ENCODE measurements around the gene SUSD4.

DNA sequence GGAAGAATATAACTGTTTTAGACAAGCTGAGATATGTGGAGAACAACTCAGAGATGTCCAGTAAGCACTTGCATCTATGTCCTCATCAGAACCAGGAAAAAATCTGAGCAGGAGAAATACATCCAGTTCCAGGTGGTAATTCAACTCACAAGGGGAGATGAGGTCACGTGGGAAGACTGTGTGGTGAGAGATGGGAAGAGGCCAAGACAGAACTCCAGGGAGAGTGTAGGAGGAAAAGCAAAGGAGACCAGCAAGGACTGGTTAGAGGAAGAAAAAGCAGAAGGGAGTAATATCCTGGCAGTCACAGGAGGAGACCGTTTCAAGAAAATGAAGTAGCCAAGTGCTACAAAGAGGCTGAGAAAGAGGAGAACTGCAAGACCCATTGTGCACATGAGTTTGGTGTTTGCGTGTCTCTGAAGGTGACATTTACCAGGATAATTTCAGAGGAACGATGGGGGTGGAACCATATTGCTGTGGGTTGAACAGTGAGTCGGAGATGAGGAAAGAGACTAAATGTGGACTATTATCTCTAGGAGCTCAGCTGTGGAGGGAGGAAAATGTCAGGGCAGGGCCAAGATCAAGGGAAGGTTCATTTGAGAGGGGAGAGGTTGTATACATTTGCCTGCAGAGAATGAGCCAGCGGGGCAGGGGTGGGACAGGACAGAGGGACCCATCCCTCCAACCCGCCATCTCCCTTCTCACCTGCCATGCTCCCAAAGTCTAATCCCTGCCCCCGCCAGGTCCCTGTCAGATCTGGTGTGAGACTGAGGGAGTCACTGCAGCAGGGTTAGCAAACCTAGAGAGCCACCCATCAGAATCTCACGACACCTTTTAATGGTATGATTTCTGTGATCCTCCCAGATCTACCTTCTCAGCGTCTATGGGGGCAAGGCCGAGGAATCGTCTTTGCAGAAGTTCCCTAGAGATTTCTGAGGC is 24.9 kb downstream of the SUSD4 start:
- TF ChIP-seq, protein P1, sequence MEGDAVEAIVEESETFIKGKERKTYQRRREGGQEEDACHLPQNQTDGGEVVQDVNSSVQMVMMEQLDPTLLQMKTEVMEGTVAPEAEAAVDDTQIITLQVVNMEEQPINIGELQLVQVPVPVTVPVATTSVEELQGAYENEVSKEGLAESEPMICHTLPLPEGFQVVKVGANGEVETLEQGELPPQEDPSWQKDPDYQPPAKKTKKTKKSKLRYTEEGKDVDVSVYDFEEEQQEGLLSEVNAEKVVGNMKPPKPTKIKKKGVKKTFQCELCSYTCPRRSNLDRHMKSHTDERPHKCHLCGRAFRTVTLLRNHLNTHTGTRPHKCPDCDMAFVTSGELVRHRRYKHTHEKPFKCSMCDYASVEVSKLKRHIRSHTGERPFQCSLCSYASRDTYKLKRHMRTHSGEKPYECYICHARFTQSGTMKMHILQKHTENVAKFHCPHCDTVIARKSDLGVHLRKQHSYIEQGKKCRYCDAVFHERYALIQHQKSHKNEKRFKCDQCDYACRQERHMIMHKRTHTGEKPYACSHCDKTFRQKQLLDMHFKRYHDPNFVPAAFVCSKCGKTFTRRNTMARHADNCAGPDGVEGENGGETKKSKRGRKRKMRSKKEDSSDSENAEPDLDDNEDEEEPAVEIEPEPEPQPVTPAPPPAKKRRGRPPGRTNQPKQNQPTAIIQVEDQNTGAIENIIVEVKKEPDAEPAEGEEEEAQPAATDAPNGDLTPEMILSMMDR (IDR thresholded peaks at IDR 0.05), result no peak
- no peak for TF ChIP-seq POLR2A (IDR thresholded peaks at IDR 0.05)
- TF ChIP-seq EP300 (IDR thresholded peaks at IDR 0.05), result no peak
